HG02678 (cell line): ENCODE results near the gene ASB16.
A peak's percentile ranks its signal among the peaks of the same experiment; 100 is the strongest.

Source experiments
- ATAC-seq: cut with Tn5 transposase; IDR thresholded peaks from one replicate; pipeline ENCODE4 v1.9.1; 2021; ENCODE audit warnings: mild to moderate bottlenecking, moderate library complexity; ENCODE audit not compliant: unreplicated experiment

ASB16 gene

DNA sequence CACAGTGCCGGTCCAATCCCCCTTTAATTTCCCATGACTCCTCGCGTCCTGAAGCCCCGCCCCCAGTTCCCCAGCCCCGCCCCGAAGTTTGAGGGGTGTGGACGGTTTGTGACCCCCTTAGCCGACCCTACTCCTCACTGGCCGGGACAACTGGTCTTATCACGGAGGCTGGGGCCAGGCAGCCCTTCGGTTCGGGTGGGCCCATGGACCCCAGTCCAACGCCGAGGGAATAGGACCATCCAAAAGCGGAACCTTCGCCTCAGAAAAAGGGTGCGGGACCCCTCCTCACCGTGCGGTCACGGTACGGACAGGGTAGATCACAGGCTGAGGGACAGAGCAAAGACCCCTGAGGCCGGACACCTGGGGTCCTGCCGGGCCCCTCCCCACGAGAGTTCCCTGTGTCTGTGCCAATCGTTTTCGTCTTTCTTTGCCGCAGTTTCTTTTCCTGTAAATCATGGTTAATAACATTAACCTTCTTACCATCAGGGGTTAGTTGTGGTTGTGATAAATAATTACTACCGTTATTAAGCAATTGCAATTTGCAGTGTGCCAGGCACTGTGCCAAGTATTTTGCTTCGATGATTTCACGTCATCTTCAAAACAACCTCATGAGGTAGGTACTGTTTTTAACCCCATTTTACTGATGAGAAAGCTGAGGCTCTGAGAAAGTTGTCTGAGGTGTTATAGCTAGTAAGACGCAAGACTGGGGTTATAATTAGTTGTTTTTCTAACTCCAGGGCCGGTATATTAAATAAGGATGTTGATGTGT lies 16.8 kb downstream of the ASB16 start:
- ATAC-seq = peak; percentile 41

- no peak for ATAC-seq
Measured at GRCh38 chr17:44188576-44189403, 18.3 kb downstream of the ASB16 start.

GRCh38 chr17:44190481-44190880 lies 20.0 kb downstream of the ASB16 start:
- ATAC-seq = no peak

- no peak for ATAC-seq
Measured at GRCh38 chr17:44191369-44191768, 20.9 kb downstream of the ASB16 start.

DNA sequence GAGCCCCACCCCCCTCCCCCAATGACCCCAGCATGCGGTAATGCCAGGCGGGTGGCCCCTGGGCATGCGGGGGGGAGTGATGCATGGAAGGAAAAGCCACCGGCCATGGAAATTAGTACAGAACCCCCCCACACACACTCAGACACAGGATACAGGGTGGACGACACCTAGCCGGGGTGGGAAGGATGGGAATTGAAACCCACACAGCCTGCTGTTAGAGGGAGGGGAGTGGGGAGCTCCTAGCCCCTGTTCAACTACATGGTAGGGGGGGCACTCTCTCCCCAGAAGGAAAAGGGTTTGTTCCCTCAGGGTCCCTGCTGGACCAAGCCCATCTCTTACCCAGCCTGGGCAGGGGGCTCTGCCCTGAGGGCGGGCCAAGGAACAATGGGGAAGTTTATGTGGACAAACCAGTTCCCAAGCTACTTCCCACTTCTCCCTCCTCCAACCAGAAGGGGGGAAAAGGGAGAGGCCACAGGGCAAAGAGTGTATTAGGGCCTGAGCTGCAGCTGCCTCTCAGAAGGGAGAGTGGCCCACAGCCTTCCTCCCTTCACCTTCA lies 21.5 kb downstream of the ASB16 start:
- ATAC-seq = no peak

GRCh38 chr17:44192750-44193149 lies 22.2 kb downstream of the ASB16 start:
- ATAC-seq = no peak

DNA sequence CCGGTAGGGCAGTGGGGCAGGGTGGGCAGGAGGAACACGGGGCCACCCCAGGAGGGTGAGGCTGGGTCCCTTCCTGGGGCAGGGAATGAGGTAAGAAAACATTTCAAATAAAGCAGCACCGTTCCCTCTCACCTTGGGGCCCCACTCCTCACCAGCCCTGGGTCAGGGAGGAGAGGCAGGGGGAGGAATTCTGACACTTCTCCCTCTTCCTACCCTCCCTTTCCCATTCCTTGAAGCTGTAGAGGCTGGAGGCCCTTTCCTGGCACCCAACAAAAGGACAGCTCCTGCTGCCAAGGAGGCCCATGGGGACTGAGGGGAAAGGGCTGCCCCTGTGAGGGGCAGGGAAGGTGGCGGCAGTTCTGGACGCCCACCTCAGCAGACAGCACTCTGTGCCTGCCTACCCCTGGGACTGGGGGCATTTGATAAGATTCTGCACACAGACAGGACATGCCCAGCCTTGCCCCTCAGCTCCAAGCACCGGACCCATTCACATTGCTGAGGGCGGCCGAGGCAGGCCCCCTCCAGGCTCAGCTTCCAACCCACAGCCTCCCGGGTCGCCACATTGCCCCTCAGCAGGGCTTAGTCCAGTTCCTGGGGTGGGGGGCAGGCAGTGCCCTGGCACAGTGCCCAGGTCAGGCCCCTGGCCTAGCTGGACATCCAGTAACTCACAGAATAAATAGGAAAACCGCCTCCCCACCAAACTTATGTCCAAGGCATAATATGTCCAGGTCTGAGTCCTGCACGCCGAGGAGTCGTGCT lies 23.0 kb downstream of the ASB16 start:
- ATAC-seq = no peak

DNA sequence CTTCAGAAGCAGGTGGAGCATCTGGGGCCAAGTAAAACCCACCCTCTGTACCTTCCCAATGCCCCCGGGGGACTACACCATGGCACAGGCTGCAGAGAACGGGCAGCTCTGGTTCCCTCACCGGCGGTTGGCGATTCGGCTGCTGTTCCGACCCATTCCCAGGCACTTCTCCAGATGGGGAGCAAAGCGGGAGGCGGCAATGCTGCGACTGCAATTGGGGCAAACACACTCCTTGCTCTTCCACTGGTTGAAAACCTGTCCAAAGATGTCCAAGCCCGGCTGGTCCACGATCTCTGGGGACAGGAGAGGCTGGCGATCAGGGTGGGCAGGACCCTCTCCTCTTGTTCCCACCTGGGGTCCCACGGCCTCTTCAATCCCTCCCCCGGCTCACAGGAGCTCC lies 26.6 kb downstream of the ASB16 start:
- no peak for ATAC-seq

DNA sequence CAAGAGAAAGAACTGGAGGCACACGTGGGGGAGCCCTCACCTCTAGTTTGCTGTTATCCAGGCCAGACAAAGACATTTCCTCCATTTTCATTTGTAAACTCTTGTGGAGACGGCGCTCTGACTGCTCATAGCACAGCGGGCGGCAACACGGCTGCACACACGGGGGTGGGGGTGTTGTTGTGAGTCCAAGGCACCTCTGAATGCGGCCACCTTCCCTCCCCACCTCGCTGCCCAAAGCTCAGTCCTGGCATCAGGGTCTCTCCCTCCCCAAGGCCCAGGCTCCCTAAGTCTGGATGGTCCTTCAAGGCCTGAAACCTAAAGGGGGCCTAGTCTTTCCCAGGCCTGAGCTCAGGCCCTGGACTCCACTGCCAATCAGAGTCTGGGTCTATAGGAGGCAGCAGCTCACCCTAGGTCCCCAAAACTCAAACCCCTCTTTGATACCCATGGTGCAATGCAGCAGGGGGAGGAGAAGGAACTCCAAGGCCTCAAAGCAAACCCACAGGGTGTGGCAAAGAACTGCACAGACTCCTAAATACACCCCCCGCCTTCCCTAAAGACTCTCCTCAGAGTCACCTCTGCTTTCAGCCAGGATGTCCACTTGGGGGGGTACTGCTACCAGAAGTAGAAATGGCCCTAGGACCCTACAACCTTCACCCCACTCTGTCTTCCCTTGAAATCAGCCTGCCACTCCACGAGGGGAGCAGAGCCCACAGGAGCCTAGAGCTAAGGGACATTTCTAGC lies 27.6 kb downstream of the ASB16 start:
- no peak for ATAC-seq

DNA sequence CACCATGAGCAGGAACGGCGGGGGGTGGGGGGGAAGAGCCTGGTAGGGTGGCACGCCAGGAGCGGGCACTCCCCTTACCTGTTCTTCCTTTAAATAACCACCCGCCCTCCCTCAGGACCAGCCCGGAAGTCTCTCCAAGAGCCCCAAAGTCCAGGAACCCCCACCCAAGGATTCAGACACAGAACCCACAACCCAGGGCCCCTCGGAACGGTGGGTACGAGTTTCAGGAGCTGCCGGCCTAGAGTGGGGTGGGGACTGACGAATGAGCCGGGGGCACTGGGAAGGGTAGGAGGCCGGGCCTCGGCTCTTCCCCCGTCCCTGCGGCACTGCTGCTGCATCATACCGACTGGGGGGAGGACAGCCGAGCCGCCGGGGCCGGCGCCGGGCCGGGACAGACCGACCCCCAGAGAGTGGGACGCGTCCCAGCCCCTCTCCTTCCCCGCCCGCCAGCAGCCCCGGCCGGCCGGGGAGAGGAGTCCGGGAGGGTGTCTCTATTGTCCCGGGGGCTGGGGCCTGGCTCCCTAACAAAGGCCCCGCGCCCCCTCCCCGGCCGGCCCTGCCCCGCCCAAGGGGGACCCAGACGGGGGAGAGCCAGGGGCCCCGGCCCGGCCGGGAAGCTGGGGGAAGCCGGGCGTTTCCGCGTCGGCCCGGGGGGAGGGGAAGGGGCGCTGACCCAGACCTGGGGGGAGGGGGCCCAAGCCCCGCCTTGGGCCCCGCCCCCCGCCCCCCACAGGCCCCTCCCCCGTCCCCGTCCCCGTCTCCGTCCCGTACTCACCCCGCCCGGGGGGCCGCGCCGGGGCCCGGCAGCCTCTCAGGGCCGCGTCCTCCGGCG lies 28.4 kb downstream of the ASB16 start:
- ATAC-seq = peak; percentile 15

DNA sequence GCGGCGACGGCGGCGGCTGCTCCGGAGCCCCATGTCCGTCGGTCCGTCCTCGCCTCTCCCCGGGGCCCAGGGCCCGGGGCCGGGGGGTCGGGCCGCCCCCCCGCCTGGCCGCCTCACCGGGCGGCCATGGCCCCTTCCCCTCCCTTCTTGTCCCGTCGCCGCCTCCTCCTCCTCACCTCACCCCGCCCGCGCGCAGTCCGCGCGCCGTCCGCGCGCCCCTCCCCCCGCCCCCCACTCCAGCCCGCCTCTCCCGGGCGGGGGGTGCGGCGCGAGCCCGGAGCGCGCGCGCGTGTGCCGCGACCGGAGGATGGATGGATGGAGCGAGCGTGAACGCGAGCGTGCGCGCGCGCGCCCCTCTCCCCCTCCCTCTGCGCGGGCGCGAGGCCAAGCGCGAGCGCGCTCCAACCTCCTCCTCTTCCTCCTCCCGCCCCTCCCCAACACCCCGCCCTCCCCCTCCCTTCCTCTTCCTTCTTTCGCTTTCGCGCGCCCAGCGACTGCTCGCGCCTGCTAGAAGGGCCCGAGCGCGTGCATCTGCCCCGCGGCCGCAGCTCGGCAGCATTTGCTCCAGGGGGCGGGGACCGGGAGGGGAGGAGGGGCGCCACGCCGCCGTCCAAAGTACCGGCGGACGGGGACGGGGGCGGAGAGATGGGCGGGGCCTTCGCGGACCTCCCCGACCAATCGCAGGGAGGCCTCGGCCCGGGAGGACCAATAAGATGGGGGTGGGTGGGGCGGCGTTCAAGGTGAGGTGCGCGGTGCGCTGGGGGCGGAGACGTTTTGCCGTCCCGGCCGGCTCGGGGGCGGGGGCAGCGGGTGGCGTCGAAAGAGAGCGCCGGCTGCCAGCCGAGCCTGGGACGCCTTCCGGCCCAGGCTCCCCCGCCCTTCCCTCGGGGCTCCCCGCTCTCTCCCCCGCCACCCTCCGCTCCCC lies 29.3 kb downstream of the ASB16 start, which contains the start of gene ATXN7L3:
TSS of gene ATXN7L3 (minus strand) at position 332 of the 925 bp plus-strand sequence. CDS start 1,814 bp downstream, outside the sequence.
- peak; percentile 68 for ATAC-seq

DNA sequence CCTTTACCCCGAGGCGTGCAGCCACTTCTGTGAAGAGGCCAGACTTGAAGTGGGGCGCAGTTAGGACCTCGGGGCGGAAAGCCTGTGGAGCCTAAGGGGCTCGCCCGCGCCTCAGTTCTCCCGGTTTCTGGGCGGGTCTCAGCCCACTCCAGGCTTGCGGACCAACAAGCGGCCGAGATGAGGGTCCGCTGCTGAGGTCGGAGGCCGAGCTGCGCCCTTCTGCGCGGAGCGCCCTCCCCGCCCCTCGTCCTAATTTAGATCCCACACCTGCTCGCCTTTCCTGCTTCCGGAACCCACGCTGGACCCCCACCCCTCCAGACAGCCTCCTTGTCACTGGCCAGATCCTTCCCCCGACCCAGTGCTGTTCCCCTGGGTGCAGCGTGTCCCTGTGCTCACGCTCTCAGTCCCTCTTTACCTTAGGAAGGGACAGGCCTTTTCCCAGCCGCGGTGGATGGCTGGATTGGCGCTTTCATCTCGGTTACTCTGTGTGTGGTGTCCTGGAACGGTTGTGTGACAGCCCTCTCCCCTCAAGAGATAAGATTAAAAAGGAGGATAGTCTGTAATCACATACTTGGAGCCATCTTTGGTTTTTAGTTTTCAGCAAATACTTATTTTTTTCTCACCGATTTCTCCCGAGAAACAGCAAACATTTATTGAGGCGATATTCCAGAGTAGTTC lies 30.1 kb downstream of the ASB16 start:
- no peak for ATAC-seq

GRCh38 chr17:44202756-44203155 lies 32.3 kb downstream of the ASB16 start:
- ATAC-seq = no peak

- ATAC-seq = no peak
Measured at GRCh38 chr17:44203731-44204440, 33.4 kb downstream of the ASB16 start.

DNA sequence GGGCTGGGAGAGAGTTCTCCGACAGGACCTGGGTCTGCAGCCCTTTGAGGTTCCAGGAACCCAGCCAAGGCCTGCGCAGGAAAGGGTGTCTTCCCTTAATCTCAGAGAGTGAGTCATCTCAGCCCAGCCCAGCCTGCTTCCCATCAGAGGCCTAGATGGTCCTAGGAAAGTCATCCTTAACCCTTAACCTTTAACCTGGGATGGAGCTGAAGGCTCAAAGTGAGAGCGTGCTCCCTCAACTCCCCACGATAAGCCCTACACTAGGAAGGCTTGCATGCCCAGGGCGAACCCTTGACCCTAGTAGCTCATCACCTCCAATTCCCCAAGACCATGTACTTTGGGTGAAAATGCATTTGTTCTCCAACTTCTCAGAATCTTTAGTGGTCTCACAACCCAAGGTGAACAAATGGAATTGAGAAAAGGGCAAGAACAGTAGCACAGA lies 34.0 kb downstream of the ASB16 start:
- ATAC-seq = no peak

DNA sequence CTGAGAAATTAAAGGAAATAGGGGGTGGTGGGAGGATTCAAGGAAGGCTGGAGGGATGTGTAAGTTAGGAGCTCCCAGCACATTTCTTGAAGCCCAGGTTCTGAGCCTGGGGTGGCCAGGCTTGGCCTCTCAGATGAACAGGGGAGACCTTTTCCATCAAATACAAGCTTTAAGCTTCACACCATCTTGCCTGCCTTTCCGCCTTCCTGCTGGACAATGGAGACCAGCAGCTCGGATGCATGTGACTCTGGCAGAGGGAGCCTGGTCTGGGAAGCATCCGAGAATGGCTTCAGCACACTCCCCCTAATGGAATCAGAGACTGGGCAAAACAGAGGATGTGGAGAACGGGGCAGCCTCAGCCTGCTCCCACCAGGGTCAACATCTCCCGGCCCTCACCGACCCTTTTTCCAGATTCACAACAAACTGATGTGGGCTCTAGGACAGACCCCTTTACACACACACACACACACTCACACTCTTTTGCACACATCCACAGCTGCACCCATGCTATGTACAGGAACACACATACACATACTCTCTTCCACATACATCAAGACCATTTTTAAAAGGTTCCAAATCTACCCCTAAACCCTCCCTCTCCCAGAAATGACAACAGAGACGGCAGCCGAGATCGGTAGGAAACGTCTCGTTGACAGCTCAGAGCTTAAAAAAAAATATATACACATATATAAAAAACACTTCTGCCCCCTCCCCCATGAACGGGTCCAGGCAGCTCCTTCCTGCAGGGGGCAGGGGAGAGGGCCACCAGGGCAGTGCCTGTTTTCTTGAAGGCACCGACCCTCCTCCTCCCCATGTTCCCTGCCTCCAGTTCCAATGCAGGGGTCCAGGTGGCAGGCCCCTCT lies 35.7 kb downstream of the ASB16 start:
- ATAC-seq = no peak
